Limb (tissue), 2 donors: ENCODE results near the gene AFF2.

ENCODE experiments used
- DNase-seq, 2 donors: peaks; one replicate each; pipeline ENCODE4 v3.0.0-alpha.2; 2016; ENCODE audit errors: extremely low spot score in 2 of 2

Gene AFF2

GRCh38 chrX:148723551-148723950 is 223.1 kb downstream of the AFF2 start:
- DNase-seq = no peak

GRCh38 chrX:148728901-148729300 is 228.5 kb downstream of the AFF2 start:
- DNase-seq = no peak

GRCh38 chrX:148732743-148733142 is 232.3 kb downstream of the AFF2 start:
- DNase-seq = no peak

GRCh38 chrX:148741441-148741840 is 241.0 kb downstream of the AFF2 start:
- no peak for DNase-seq

GRCh38 chrX:148755111-148755510 is 254.7 kb downstream of the AFF2 start:
- DNase-seq = no peak

- DNase-seq = no peak
These were observed 263.5 kb downstream of the AFF2 start for GRCh38 chrX:148763896-148764295.

GRCh38 chrX:148768296-148768695 is 267.9 kb downstream of the AFF2 start:
- no peak for DNase-seq

GRCh38 chrX:148771440-148771839 is 271.0 kb downstream of the AFF2 start:
- no peak for DNase-seq

- no peak for DNase-seq
These were observed 273.9 kb downstream of the AFF2 start for GRCh38 chrX:148774276-148774675.

- DNase-seq = no peak
These were observed 283.7 kb downstream of the AFF2 start for GRCh38 chrX:148784137-148784536.

- DNase-seq = peak in 1 of 2 donors; percentile 35
These were observed 284.4 kb downstream of the AFF2 start for GRCh38 chrX:148784856-148785255.

GRCh38 chrX:148785256-148785655 is 284.8 kb downstream of the AFF2 start:
- no peak for DNase-seq

GRCh38 chrX:148788449-148788848 is 288.0 kb downstream of the AFF2 start:
- no peak for DNase-seq

GRCh38 chrX:148794350-148794749 is 293.9 kb downstream of the AFF2 start:
- DNase-seq = no peak

GRCh38 chrX:148804579-148805355 is 304.4 kb downstream of the AFF2 start:
- DNase-seq = no peak

GRCh38 chrX:148806145-148806870 is 305.9 kb downstream of the AFF2 start:
- no peak for DNase-seq

GRCh38 chrX:148808833-148809232 is 308.4 kb downstream of the AFF2 start:
- DNase-seq = no peak

GRCh38 chrX:148811236-148811635 is 310.8 kb downstream of the AFF2 start:
- DNase-seq = no peak

- no peak for DNase-seq
These were observed 313.0 kb downstream of the AFF2 start for GRCh38 chrX:148813422-148813821.

GRCh38 chrX:148813967-148814366 is 313.6 kb downstream of the AFF2 start:
- DNase-seq = no peak

GRCh38 chrX:148815218-148815961 is 315.0 kb downstream of the AFF2 start:
- no peak for DNase-seq

GRCh38 chrX:148823986-148824385 is 323.6 kb downstream of the AFF2 start:
- no peak for DNase-seq
